HepG2 (cell line): ENCODE measurements around the gene NPFFR1. TPM values are rescaled to one million over a fixed set of nuclear protein-coding genes. Genes with fewer than 3 reads are reported as not detected.

ENCODE experiments used
- ATF7-NPFF ChIP-seq: sonication (generic); formaldehyde crosslinking; IDR thresholded peaks from 2 replicates; pipeline ENCODE4 v1.8.1; 2023; ENCODE audit warnings: mild to moderate bottlenecking, low read depth, missing genetic modification reagents, moderate library complexity
- GATAD2A ChIP-seq: IDR thresholded peaks from 2 replicates; pipeline ENCODE4 v1.6.1; 2016
- IKZF4 ChIP-seq: sonication (generic); formaldehyde crosslinking; IDR thresholded peaks from 2 replicates; pipeline ENCODE4 v1.5.1; 2020; ENCODE audit warnings: borderline replicate concordance, mild to moderate bottlenecking, low read depth, missing genetic modification reagents; ENCODE audit errors: not compliant biosample characterization
- KDM5B ChIP-seq: sonication (generic); formaldehyde crosslinking; IDR thresholded peaks from 2 replicates; pipeline ENCODE4 v1.4.0; 2020; ENCODE audit warnings: missing genetic modification reagents, mild to moderate bottlenecking, borderline replicate concordance
- KLF16 ChIP-seq, 2 experiments: sonication (generic) in 1 of 2; formaldehyde crosslinking in 1 of 2; IDR thresholded peaks; 2 replicates each; pipeline versions ENCODE4 v1.6.1 to v1.8.0; 2016 to 2023; ENCODE audit warnings: missing genetic modification reagents in 2 of 2, missing compliant biosample characterization in 1 of 2
- ZNF605 ChIP-seq: sonication (generic); formaldehyde crosslinking; IDR thresholded peaks from 2 replicates; pipeline ENCODE4 v1.8.0; 2022; ENCODE audit warnings: mild to moderate bottlenecking, missing genetic modification reagents
- ZNF746 ChIP-seq: sonication (generic); formaldehyde crosslinking; IDR thresholded peaks from 2 replicates; pipeline ENCODE4 v1.8.0; 2022; ENCODE audit warnings: mild to moderate bottlenecking, missing genetic modification reagents
- ZNF768 ChIP-seq: sonication (generic); formaldehyde crosslinking; IDR thresholded peaks from 2 replicates; pipeline ENCODE4 v1.4.0; 2020; ENCODE audit warnings: missing genetic modification reagents
- ZSCAN12 ChIP-seq: sonication (generic); formaldehyde crosslinking; IDR thresholded peaks from 2 replicates; pipeline ENCODE4 v1.9.0; 2021; ENCODE audit warnings: mild to moderate bottlenecking, missing genetic modification reagents
- polyA plus RNA-seq, 8 experiments: library from polyadenylated mRNA; depleted of rRNA in 3 of 8; stranded (reverse) in 7 of 8; unstranded in 1 of 8; fragments of >200 nt; fragmentation: Illumina TruSeq in 4 of 8; extraction: Trizol in 4 of 8; gene quantifications; 2 replicates each; pipeline versions ENCODE4 v1.2.1 to v1.2.3, GENCODE V29; 2011 to 2016; ENCODE audit warnings: low read depth in 4 of 8, missing spikeins in 1 of 8, mixed read lengths in 1 of 8; ENCODE audit not compliant: insufficient read depth in 1 of 8
- total RNA-seq, 5 experiments: library from RNA; depleted of rRNA; stranded (reverse); fragments of >200 nt; fragmentation: Illumina TruSeq; extraction: Trizol; gene quantifications; 2 replicates each; pipeline ENCODE4 v1.2.3, GENCODE V29; 2016; ENCODE audit warnings: low read depth in 1 of 5
- TF ChIP-seq, protein P1 (sequence below): sonication (generic); formaldehyde crosslinking; IDR thresholded peaks from 2 replicates; pipeline ENCODE4 v1.9.0; 2022; ENCODE audit warnings: missing genetic modification reagents, mild to moderate bottlenecking, borderline replicate concordance
- TF ChIP-seq, protein P2 (sequence below): sonication (generic); formaldehyde crosslinking; IDR thresholded peaks from 2 replicates; pipeline ENCODE4 v1.4.0; 2020; ENCODE audit warnings: missing genetic modification reagents
- TF ChIP-seq, protein P3 (sequence below): sonication (generic); formaldehyde crosslinking; IDR thresholded peaks from 2 replicates; pipeline ENCODE4 v1.5.1; 2020; ENCODE audit warnings: missing genetic modification reagents, mild to moderate bottlenecking, borderline replicate concordance
- TF ChIP-seq, protein P4 (sequence below): sonication (generic); formaldehyde crosslinking; IDR thresholded peaks from 2 replicates; pipeline ENCODE4 v1.4.0; 2020; ENCODE audit warnings: mild to moderate bottlenecking, missing genetic modification reagents
- TF ChIP-seq, protein P5 (sequence below): sonication (generic); formaldehyde crosslinking; IDR thresholded peaks from 2 replicates; pipeline ENCODE4 v1.5.1; 2020; ENCODE audit warnings: mild to moderate bottlenecking, missing genetic modification reagents, moderate library complexity

Gene NPFFR1
- total and polyA plus RNA-seq, 2 of the 13 experiments (the other 11 are each of a cell fraction or from before 2014, with no cell fraction given) = under 0.01 TPM; not detected in 1

DNA sequence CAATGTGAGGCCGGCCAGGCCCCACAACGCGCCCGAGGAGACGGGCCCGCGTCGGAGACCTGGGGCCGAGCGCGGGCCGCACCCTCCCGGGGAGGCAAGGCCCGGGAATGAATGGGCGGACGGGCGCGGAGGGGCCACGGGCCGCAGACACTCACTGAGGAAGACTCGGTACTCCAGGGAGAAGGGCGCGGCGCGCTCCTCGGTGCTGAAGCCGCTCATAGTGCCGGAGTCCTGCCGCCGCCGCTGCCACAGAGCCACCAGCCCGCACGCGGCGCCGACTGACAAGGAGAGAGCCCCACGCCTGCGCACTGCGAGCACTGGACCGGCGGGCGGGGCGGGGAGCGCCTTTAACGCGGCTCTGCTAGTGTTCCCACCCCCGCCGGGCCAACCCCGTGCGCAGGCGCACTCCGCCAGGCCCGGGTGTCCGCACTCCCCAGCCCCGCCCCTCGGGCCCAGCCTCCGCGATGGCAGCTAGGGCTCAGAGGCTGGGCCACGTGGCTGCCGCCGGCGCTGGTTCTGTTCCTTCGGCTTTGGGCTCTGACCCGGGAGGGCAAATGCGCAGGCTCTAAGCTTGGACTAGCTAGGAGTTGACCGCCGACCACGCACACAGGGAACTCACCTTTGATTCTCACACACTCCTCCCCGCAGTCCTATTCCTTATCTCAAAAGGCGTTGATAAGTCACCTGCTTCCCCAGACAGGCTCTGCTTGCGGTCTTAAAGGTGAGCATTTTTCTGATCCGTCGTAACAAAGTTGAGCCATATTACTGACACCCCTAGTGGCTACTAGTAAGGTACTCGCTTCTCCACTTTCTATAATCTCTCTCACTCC lies 50.5 kb downstream of the NPFFR1 start, which contains the start of gene PPA1 (continued):
- TF ChIP-seq GATAD2A (CRISPR knock-in tag) = 0 out of 2 replicates have a peak, but pooled peaks have one; percentile 31
- peak in 1 of 2 experiments; percentile 84; a peak in 2 of 4 replicates for TF ChIP-seq KLF16 (CRISPR knock-in tag; IDR thresholded peaks at IDR 0.05)
- TF ChIP-seq ZNF746 = peak; percentile 45; the same call in 1 of the 2 replicates
- TF ChIP-seq, protein P1, sequence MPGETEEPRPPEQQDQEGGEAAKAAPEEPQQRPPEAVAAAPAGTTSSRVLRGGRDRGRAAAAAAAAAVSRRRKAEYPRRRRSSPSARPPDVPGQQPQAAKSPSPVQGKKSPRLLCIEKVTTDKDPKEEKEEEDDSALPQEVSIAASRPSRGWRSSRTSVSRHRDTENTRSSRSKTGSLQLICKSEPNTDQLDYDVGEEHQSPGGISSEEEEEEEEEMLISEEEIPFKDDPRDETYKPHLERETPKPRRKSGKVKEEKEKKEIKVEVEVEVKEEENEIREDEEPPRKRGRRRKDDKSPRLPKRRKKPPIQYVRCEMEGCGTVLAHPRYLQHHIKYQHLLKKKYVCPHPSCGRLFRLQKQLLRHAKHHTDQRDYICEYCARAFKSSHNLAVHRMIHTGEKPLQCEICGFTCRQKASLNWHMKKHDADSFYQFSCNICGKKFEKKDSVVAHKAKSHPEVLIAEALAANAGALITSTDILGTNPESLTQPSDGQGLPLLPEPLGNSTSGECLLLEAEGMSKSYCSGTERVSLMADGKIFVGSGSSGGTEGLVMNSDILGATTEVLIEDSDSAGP (CRISPR knock-in tag) = peak; percentile 82
- peak; percentile 50 for TF ChIP-seq IKZF4
- TF ChIP-seq, protein P2, sequence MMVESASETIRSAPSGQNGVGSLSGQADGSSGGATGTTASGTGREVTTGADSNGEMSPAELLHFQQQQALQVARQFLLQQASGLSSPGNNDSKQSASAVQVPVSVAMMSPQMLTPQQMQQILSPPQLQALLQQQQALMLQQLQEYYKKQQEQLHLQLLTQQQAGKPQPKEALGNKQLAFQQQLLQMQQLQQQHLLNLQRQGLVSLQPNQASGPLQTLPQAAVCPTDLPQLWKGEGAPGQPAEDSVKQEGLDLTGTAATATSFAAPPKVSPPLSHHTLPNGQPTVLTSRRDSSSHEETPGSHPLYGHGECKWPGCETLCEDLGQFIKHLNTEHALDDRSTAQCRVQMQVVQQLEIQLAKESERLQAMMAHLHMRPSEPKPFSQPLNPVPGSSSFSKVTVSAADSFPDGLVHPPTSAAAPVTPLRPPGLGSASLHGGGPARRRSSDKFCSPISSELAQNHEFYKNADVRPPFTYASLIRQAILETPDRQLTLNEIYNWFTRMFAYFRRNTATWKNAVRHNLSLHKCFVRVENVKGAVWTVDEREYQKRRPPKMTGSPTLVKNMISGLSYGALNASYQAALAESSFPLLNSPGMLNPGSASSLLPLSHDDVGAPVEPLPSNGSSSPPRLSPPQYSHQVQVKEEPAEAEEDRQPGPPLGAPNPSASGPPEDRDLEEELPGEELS = 0 out of 2 replicates have a peak, but pooled peaks have one; percentile 24
- TF ChIP-seq ZNF768 (CRISPR knock-in tag) = peak; percentile 91
- TF ChIP-seq, protein P3, sequence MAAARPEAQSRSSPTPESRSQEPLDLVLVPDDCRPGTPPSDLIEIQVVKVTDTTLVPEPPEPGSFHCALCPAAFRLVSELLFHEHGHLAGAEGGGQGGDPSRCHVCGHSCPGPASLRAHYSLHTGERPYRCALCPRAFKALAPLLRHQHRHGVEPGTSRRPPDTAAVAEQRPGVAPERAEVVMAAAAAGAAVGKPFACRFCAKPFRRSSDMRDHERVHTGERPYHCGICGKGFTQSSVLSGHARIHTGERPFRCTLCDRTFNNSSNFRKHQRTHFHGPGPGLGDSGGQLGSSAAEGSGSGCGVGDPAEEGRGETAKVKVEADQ (CRISPR knock-in tag) = peak; percentile 46; the same call in 1 of the 2 replicates
- TF ChIP-seq ZNF605 (CRISPR knock-in tag) = peak; percentile 95
- TF ChIP-seq KDM5B = peak; percentile 59; the same call in 1 of the 2 replicates
- TF ChIP-seq ZSCAN12 (CRISPR knock-in tag) = peak; percentile 75; the same call in 1 of the 2 replicates
- peak; percentile 84 for TF ChIP-seq ATF7-NPFF (CRISPR knock-in tag)
- TF ChIP-seq, protein P4, sequence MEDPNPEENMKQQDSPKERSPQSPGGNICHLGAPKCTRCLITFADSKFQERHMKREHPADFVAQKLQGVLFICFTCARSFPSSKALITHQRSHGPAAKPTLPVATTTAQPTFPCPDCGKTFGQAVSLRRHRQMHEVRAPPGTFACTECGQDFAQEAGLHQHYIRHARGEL (CRISPR knock-in tag) = no peak
- TF ChIP-seq, protein P5, sequence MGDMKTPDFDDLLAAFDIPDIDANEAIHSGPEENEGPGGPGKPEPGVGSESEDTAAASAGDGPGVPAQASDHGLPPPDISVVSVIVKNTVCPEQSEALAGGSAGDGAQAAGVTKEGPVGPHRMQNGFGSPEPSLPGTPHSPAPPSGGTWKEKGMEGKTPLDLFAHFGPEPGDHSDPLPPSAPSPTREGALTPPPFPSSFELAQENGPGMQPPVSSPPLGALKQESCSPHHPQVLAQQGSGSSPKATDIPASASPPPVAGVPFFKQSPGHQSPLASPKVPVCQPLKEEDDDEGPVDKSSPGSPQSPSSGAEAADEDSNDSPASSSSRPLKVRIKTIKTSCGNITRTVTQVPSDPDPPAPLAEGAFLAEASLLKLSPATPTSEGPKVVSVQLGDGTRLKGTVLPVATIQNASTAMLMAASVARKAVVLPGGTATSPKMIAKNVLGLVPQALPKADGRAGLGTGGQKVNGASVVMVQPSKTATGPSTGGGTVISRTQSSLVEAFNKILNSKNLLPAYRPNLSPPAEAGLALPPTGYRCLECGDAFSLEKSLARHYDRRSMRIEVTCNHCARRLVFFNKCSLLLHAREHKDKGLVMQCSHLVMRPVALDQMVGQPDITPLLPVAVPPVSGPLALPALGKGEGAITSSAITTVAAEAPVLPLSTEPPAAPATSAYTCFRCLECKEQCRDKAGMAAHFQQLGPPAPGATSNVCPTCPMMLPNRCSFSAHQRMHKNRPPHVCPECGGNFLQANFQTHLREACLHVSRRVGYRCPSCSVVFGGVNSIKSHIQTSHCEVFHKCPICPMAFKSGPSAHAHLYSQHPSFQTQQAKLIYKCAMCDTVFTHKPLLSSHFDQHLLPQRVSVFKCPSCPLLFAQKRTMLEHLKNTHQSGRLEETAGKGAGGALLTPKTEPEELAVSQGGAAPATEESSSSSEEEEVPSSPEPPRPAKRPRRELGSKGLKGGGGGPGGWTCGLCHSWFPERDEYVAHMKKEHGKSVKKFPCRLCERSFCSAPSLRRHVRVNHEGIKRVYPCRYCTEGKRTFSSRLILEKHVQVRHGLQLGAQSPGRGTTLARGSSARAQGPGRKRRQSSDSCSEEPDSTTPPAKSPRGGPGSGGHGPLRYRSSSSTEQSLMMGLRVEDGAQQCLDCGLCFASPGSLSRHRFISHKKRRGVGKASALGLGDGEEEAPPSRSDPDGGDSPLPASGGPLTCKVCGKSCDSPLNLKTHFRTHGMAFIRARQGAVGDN (CRISPR knock-in tag) = peak; percentile 99
